Loucy (cell line): ENCODE data around the gene LGALS1.
A peak's percentile ranks its signal among the peaks of the same experiment; 100 is the strongest.

ENCODE experiments used
- H2AFZ ChIP-seq: fragments of 200-600 bp; sonication (generic); 2 replicates; pipeline ENCODE4 v1.6.0; 2016; ENCODE audit warnings: antibody characterized with exemption, mild to moderate bottlenecking, low read length, moderate library complexity
- H3F3A ChIP-seq: fragments of 200-600 bp; 2 replicates; pipeline ENCODE4 v1.6.0; 2016; ENCODE audit warnings: antibody characterized with exemption, low read depth, mild to moderate bottlenecking
- H3K27me3 ChIP-seq: fragments of 200-600 bp; sonication (generic); 2 replicates; pipeline ENCODE4 v1.6.1; 2014; ENCODE audit warnings: low read length, mild to moderate bottlenecking; ENCODE audit not compliant: insufficient read depth, poor library complexity, severe bottlenecking
- H3K36me3 ChIP-seq: fragments of 200-600 bp; sonication (generic); 2 replicates; pipeline ENCODE4 v1.6.1; 2016; ENCODE audit warnings: low read length; ENCODE audit not compliant: insufficient read depth
- H3K4me1 ChIP-seq: fragments of 200-600 bp; sonication (generic); 2 replicates; pipeline ENCODE4 v1.5.1; 2014; ENCODE audit warnings: low read length, mild to moderate bottlenecking; ENCODE audit not compliant: insufficient read depth, poor library complexity, severe bottlenecking
- H3K4me2 ChIP-seq: fragments of 200-600 bp; sonication (generic); 2 replicates; pipeline ENCODE4 v1.6.0; 2014; ENCODE audit warnings: antibody characterized with exemption, low read length, low read depth, mild to moderate bottlenecking; ENCODE audit not compliant: poor library complexity, severe bottlenecking
- H3K4me3 ChIP-seq: fragments of 200-600 bp; sonication (generic); 2 replicates; pipeline ENCODE4 v1.5.1; 2014; ENCODE audit warnings: low read length, mild to moderate bottlenecking, mixed read lengths; ENCODE audit not compliant: poor library complexity, severe bottlenecking
- H3K79me2 ChIP-seq: fragments of 200-600 bp; sonication (generic); 2 replicates; pipeline ENCODE4 v1.6.1; 2014; ENCODE audit warnings: low read length; ENCODE audit not compliant: insufficient read depth
- H3K9ac ChIP-seq: fragments of 200-600 bp; sonication (generic); 2 replicates; pipeline ENCODE4 v1.6.0; 2014; ENCODE audit warnings: mild to moderate bottlenecking, low read depth, low read length, moderate library complexity; ENCODE audit not compliant: poor library complexity, severe bottlenecking
- H3K9me2 ChIP-seq: fragments of 200-600 bp; sonication (generic); replicated peaks from 2 replicates; pipeline ENCODE4 v1.6.1; 2016; ENCODE audit warnings: low read depth, low read length, mixed read lengths
- H3K9me3 ChIP-seq: fragments of 200-600 bp; sonication (generic); 2 replicates; pipeline ENCODE4 v1.6.1; 2014; ENCODE audit warnings: mild to moderate bottlenecking, antibody characterized with exemption, low read length, low read depth; ENCODE audit not compliant: insufficient read depth
- H4K20me1 ChIP-seq: fragments of 200-600 bp; sonication (generic); 2 replicates; pipeline ENCODE4 v1.6.0; 2014; ENCODE audit warnings: antibody characterized with exemption, low read length, mild to moderate bottlenecking; ENCODE audit not compliant: insufficient read depth, poor library complexity, severe bottlenecking
- CTCF ChIP-seq: fragments of 200-600 bp; sonication (generic); conservative IDR thresholded peaks from 2 replicates; pipeline ENCODE4 v1.5.1; 2014; ENCODE audit warnings: mild to moderate bottlenecking, antibody characterized with exemption, low read length
- EZH2phosphoT487 ChIP-seq: fragments of 200-600 bp; IDR thresholded peaks from 2 replicates; pipeline ENCODE4 v1.6.1; 2018; ENCODE audit warnings: antibody characterized with exemption, mild to moderate bottlenecking, moderate library complexity, borderline replicate concordance

Gene LGALS1

GRCh38 chr22:37658133-37659065, 17.0 kb upstream of the LGALS1 start, which contains the start of gene PDXP:
PDXP (plus strand) TSS chr22:37658723; CDS start chr22:37658783, 60 bp downstream.
- Histone ChIP-seq H2AFZ (peak within 1 kb of the TSS; percentile 76), H3K9me3 (no peaks in the 10 kb centered on the region), H3K9ac (peak within 1 kb of the TSS; percentile 78), H3K27me3 (no peaks in the 10 kb centered on the region), H4K20me1 (peaks cover 37% of the 10 kb centered on the region), H3K4me2 (peak within 1 kb of the TSS; percentile 95), H3K36me3 (peaks cover under 1% of the 10 kb centered on the region; the same call in 1 of the 2 replicates), H3K9me2 (no peaks in the 10 kb centered on the region), H3K79me2 (peaks cover 48% of the 10 kb centered on the region), H3K4me1 (peaks cover 37% of the 10 kb centered on the region), H3F3A (no peaks in the 10 kb centered on the region), H3K4me3 (peak within 1 kb of the TSS; percentile 73)
- TF ChIP-seq CTCF (no peak), EZH2phosphoT487 (no peak)

GRCh38 chr22:37659066-37659896, 16.2 kb upstream of the LGALS1 start:
- Histone ChIP-seq H4K20me1 (peaks cover 45% of the 10 kb centered on the region), H3K4me1 (peaks cover 41% of the 10 kb centered on the region), H3K9ac (peak overlapping the region; percentile 78), H3K79me2 (peaks cover 57% of the 10 kb centered on the region), H3K9me3 (no peaks in the 10 kb centered on the region), H3K36me3 (no peaks in the 10 kb centered on the region), H3F3A (no peaks in the 10 kb centered on the region), H2AFZ (no peak overlapping the region), H3K4me3 (peak overlapping the region; percentile 73), H3K27me3 (no peaks in the 10 kb centered on the region), H3K4me2 (peak overlapping the region; percentile 93), H3K9me2 (no peaks in the 10 kb centered on the region)
- TF ChIP-seq EZH2phosphoT487 (no peak), CTCF (no peak)

GRCh38 chr22:37659897-37660708, 15.3 kb upstream of the LGALS1 start:
- peak overlapping the region; percentile 73 for H3K4me3 ChIP-seq
- H3K36me3 ChIP-seq: peaks cover 3% of the 10 kb centered on the region; the same call in 1 of the 2 replicates
- peaks cover 54% of the 10 kb centered on the region for H4K20me1 ChIP-seq
- no peaks in the 10 kb centered on the region for H3K9me3 ChIP-seq
- H3K9me2 ChIP-seq: no peaks in the 10 kb centered on the region
- H3K79me2 ChIP-seq: peaks cover 65% of the 10 kb centered on the region
- peak overlapping the region; percentile 78 for H3K9ac ChIP-seq
- peaks cover 41% of the 10 kb centered on the region for H3K4me1 ChIP-seq
- no peaks in the 10 kb centered on the region for H3F3A ChIP-seq
- H3K4me2 ChIP-seq: peak overlapping the region; percentile 93
- no peak for TF ChIP-seq EZH2phosphoT487
- TF ChIP-seq CTCF: no peak
- H2AFZ ChIP-seq: no peak overlapping the region
- H3K27me3 ChIP-seq: no peaks in the 10 kb centered on the region
